Fibroblast of lung (primary cell): ENCODE measurements around the gene USP32.

ENCODE experiments used
- EZH2 ChIP-seq: IDR thresholded peaks from 2 replicates; pipeline ENCODE4 v1.5.1; 2012; ENCODE audit warnings: low read length, control low read depth, mild to moderate bottlenecking; ENCODE audit errors: missing control alignments
- TF ChIP-seq, protein P1 (sequence below), 2 donors: IDR thresholded peaks in 1 of 2; conservative IDR thresholded peaks in 1 of 2; 1 replicate in 1 of 2; 2 replicates in 1 of 2; pipeline ENCODE4 v1.5.1; 2011 to 2012; ENCODE audit warnings: low read length in 2 of 2, control low read depth in 1 of 2, inconsistent platforms in 1 of 2, low read depth in 1 of 2, mild to moderate bottlenecking in 1 of 2

DNA sequence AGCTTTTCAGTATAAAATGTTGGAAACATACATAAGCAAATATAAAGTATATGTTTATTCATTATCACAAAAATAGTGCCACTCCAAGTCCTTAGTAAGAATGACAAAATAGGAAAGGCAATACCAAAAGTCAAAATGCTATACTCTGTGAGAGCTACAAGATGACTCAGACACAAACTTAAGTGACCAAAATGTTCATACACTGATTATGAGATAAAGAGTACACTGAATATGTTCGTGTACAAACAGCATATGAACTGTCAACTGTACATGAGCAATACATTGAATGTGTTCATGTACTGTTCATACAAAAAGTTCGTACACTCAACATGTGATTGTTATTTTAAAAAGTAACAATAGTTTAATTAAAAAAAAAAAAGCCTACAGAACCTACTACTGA is 138.9 kb downstream of the USP32 start:
- TF ChIP-seq, protein P1, sequence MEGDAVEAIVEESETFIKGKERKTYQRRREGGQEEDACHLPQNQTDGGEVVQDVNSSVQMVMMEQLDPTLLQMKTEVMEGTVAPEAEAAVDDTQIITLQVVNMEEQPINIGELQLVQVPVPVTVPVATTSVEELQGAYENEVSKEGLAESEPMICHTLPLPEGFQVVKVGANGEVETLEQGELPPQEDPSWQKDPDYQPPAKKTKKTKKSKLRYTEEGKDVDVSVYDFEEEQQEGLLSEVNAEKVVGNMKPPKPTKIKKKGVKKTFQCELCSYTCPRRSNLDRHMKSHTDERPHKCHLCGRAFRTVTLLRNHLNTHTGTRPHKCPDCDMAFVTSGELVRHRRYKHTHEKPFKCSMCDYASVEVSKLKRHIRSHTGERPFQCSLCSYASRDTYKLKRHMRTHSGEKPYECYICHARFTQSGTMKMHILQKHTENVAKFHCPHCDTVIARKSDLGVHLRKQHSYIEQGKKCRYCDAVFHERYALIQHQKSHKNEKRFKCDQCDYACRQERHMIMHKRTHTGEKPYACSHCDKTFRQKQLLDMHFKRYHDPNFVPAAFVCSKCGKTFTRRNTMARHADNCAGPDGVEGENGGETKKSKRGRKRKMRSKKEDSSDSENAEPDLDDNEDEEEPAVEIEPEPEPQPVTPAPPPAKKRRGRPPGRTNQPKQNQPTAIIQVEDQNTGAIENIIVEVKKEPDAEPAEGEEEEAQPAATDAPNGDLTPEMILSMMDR (conservative IDR thresholded peaks at IDR 0.05 in 1 of 2, IDR thresholded peaks at IDR 0.05 in 1 of 2; ENCODE audit: low read depth in 1 of 2, low read length in 2 of 2), result no peak
- no peak for TF ChIP-seq EZH2
